ENCODE data around the gene TBC1D10A. TPM values are rescaled to one million over a fixed set of nuclear protein-coding genes. Genes with fewer than 3 reads are reported as not detected.
A peak's percentile ranks its signal among the peaks of the same experiment; 100 is the strongest.

Gene TBC1D10A
- total RNA-seq, 1 donor from 2014 or later: 32.7 TPM

GRCh38 chr22:30304495-30305244 lies 22.1 kb downstream of the TBC1D10A start:
- TF ChIP-seq CTCF (IDR thresholded peaks at IDR 0.05; ENCODE audit: insufficient read depth, low read depth, low read length) (no peak), EZH2 (IDR thresholded peaks at IDR 0.05; ENCODE audit: insufficient read depth, low read length) (no peak)
- H3K4me1 Mint-ChIP-seq (ENCODE audit: low read depth, unreplicated experiment): peaks cover 49% of the 10 kb centered on the region
- H4K20me1 ChIP-seq (ENCODE audit: insufficient read depth, low read length): peaks cover 96% of the 10 kb centered on the region
- no peak overlapping the region for H3K27ac ChIP-seq (ENCODE audit: low read depth, low read length)
- H3K4me2 ChIP-seq (ENCODE audit: low read length): no peak overlapping the region
- DNase-seq (ENCODE audit: low read depth): peak; percentile 33
- H3K4me1 ChIP-seq (ENCODE audit: insufficient read depth, low read length): peaks cover 28% of the 10 kb centered on the region
- H3K4me3 ChIP-seq (ENCODE audit: insufficient read depth, low read depth, low read length): no peak overlapping the region
- no peak for FAIRE-seq
- H3K9ac ChIP-seq (ENCODE audit: low read length): no peak overlapping the region
- H3K36me3 ChIP-seq (ENCODE audit: insufficient read depth, low read length): peaks cover 7% of the 10 kb centered on the region
- peaks cover 25% of the 10 kb centered on the region for H3K36me3 Mint-ChIP-seq (ENCODE audit: low read depth, unreplicated experiment)
- H3K27me3 Mint-ChIP-seq (ENCODE audit: low read depth, unreplicated experiment): no peaks in the 10 kb centered on the region
- no peak overlapping the region for H2AFZ ChIP-seq (ENCODE audit: low read depth, low read length)
- H3K9me3 Mint-ChIP-seq (ENCODE audit: unreplicated experiment): peaks cover 2% of the 10 kb centered on the region
- no peaks in the 10 kb centered on the region for H3K27me3 ChIP-seq (ENCODE audit: insufficient read depth, low read length)
- H3K27ac Mint-ChIP-seq (ENCODE audit: unreplicated experiment): peak overlapping the region; percentile 5
- no peaks in the 10 kb centered on the region for H3K9me3 ChIP-seq (ENCODE audit: insufficient read depth, low read depth, low read length)
- peaks cover 72% of the 10 kb centered on the region for H3K79me2 ChIP-seq (ENCODE audit: insufficient read depth, low read length)
- no peak overlapping the region for H3K4me3 Mint-ChIP-seq (ENCODE audit: unreplicated experiment)

- peaks cover 34% of the 10 kb centered on the region for H3K36me3 Mint-ChIP-seq (ENCODE audit: low read depth, unreplicated experiment)
- no peak for FAIRE-seq
- Histone ChIP-seq H3K36me3 (ENCODE audit: insufficient read depth, low read length) (peaks cover 8% of the 10 kb centered on the region), H3K4me3 (ENCODE audit: insufficient read depth, low read depth, low read length) (no peak overlapping the region), H3K27me3 (ENCODE audit: insufficient read depth, low read length) (no peaks in the 10 kb centered on the region), H3K9ac (ENCODE audit: low read length) (no peak overlapping the region), H4K20me1 (ENCODE audit: insufficient read depth, low read length) (peaks cover 96% of the 10 kb centered on the region), H3K79me2 (ENCODE audit: insufficient read depth, low read length) (peaks cover 55% of the 10 kb centered on the region), H3K9me3 (ENCODE audit: insufficient read depth, low read depth, low read length) (no peaks in the 10 kb centered on the region), H3K4me1 (ENCODE audit: insufficient read depth, low read length) (peaks cover 28% of the 10 kb centered on the region), H2AFZ (ENCODE audit: low read depth, low read length) (no peak overlapping the region), H3K27ac (ENCODE audit: low read depth, low read length) (peak overlapping the region; percentile 13), H3K4me2 (ENCODE audit: low read length) (no peak overlapping the region)
- peak overlapping the region; percentile 34 for H3K27ac Mint-ChIP-seq (ENCODE audit: unreplicated experiment)
- peaks cover 2% of the 10 kb centered on the region for H3K9me3 Mint-ChIP-seq (ENCODE audit: unreplicated experiment)
- no peak overlapping the region for H3K4me3 Mint-ChIP-seq (ENCODE audit: unreplicated experiment)
- peaks cover 41% of the 10 kb centered on the region for H3K4me1 Mint-ChIP-seq (ENCODE audit: low read depth, unreplicated experiment)
- TF ChIP-seq EZH2 (IDR thresholded peaks at IDR 0.05; ENCODE audit: insufficient read depth, low read length): no peak
- no peak for TF ChIP-seq CTCF (IDR thresholded peaks at IDR 0.05; ENCODE audit: insufficient read depth, low read depth, low read length)
- H3K27me3 Mint-ChIP-seq (ENCODE audit: low read depth, unreplicated experiment): no peaks in the 10 kb centered on the region
- DNase-seq (ENCODE audit: low read depth): no peak
Observed at GRCh38 chr22:30302810-30303138, 24.0 kb downstream of the TBC1D10A start.

Measured in astrocyte (in vitro differentiated cells and primary cell).